IgD-negative memory B cell (primary cell): ENCODE results near the gene BID. TPM values are rescaled to one million over a fixed set of nuclear protein-coding genes. Genes with fewer than 3 reads are reported as not detected.

Source experiments
- H3K27ac Mint-ChIP-seq, 3 donors: one replicate each; pipeline ENCODE4 v1.8.0; 2020 to 2022; ENCODE audit warnings: mild to moderate bottlenecking in 3 of 3, mixed read lengths in 3 of 3, moderate library complexity in 1 of 3
- H3K27me3 Mint-ChIP-seq: one replicate; pipeline ENCODE4 v1.8.0; 2021; ENCODE audit warnings: mixed read lengths
- H3K36me3 Mint-ChIP-seq: one replicate; pipeline ENCODE4 v1.8.0; 2020; ENCODE audit warnings: mild to moderate bottlenecking, mixed read lengths
- H3K4me1 Mint-ChIP-seq, 3 donors: one replicate each; pipeline ENCODE4 v1.8.0; 2020 to 2022; ENCODE audit warnings: mixed read lengths in 3 of 3, mild to moderate bottlenecking in 1 of 3
- H3K4me3 Mint-ChIP-seq, 4 donors: one replicate each; pipeline ENCODE4 v1.8.0; 2020 to 2022; ENCODE audit warnings: mild to moderate bottlenecking in 4 of 4, mixed read lengths in 4 of 4, moderate library complexity in 3 of 4
- H3K9me3 Mint-ChIP-seq, 3 donors: one replicate each; pipeline ENCODE4 v1.8.0; 2020 to 2021; ENCODE audit warnings: mixed read lengths in 3 of 3, mild to moderate bottlenecking in 1 of 3
- polyA plus RNA-seq: library from polyadenylated mRNA; unstranded; fragments of 300-500 nt; fragmentation: Illumina TruSeq; gene quantifications from one replicate; pipeline ENCODE4 v1.2.3, GENCODE V29; 2021

BID gene
- polyA plus RNA-seq, 1 donor from 2014 or later = 40.9 TPM

GRCh38 chr22:17749605-17750395, 24.5 kb downstream of the BID start:
- peaks cover 0 to 2% (median 2%) of the 10 kb centered on the region in 3 donors for H3K4me1 Mint-ChIP-seq
- peak overlapping the region in 1 of 3 donors; percentile 43 for H3K27ac Mint-ChIP-seq
- no peak overlapping the region for H3K4me3 Mint-ChIP-seq
- H3K27me3 Mint-ChIP-seq = no peaks in the 10 kb centered on the region
- H3K36me3 Mint-ChIP-seq = peaks cover 2% of the 10 kb centered on the region
- no peaks in the 10 kb centered on the region for H3K9me3 Mint-ChIP-seq

- no peaks in the 10 kb centered on the region for H3K27me3 Mint-ChIP-seq
Measured at GRCh38 chr22:17748555-17749353, 25.5 kb downstream of the BID start.

GRCh38 chr22:17746916-17747315, 27.4 kb downstream of the BID start:
- peaks cover 0 to 6% (median 2%) of the 10 kb centered on the region in 3 donors for H3K4me1 Mint-ChIP-seq

More at GRCh38 chr22:17748555-17749353, 25.5 kb downstream of the BID start:
- H3K27ac Mint-ChIP-seq = peak overlapping the region in 2 of 3 donors; percentile 43 to 78
- H3K36me3 Mint-ChIP-seq = no peaks in the 10 kb centered on the region
- peaks cover 0 to 3% (median 2%) of the 10 kb centered on the region in 3 donors for H3K4me1 Mint-ChIP-seq
- no peaks in the 10 kb centered on the region for H3K9me3 Mint-ChIP-seq
- H3K4me3 Mint-ChIP-seq = no peak overlapping the region

GRCh38 chr22:17744430-17744829, 29.8 kb downstream of the BID start:
- H3K9me3 Mint-ChIP-seq = no peaks in the 10 kb centered on the region
- H3K36me3 Mint-ChIP-seq = no peaks in the 10 kb centered on the region
- H3K27me3 Mint-ChIP-seq = no peaks in the 10 kb centered on the region
- H3K4me3 Mint-ChIP-seq = no peak overlapping the region
- H3K4me1 Mint-ChIP-seq = peaks cover 0 to 6% (median 2%) of the 10 kb centered on the region in 3 donors
- H3K27ac Mint-ChIP-seq = peak overlapping the region in 2 of 3 donors; percentile 51 to 63

More at GRCh38 chr22:17746916-17747315, 27.4 kb downstream of the BID start:
- Mint-ChIP-seq H3K27ac (no peak overlapping the region), H3K4me3 (no peak overlapping the region), H3K27me3 (no peaks in the 10 kb centered on the region), H3K9me3 (no peaks in the 10 kb centered on the region), H3K36me3 (no peaks in the 10 kb centered on the region)

- H3K4me1 Mint-ChIP-seq = peaks cover 0 to 6% (median 2%) of the 10 kb centered on the region in 3 donors
- no peaks in the 10 kb centered on the region for H3K36me3 Mint-ChIP-seq
- H3K4me3 Mint-ChIP-seq = no peak overlapping the region
- H3K9me3 Mint-ChIP-seq = no peaks in the 10 kb centered on the region
- H3K27ac Mint-ChIP-seq = peak overlapping the region in 2 of 3 donors; percentile 43 to 59
- H3K27me3 Mint-ChIP-seq = no peaks in the 10 kb centered on the region
Measured at GRCh38 chr22:17743661-17744411, 30.4 kb downstream of the BID start.

GRCh38 chr22:17742527-17742902, 31.8 kb downstream of the BID start:
- Mint-ChIP-seq H3K27me3 (no peaks in the 10 kb centered on the region), H3K4me3 (no peak overlapping the region), H3K4me1 (peaks cover 0 to 6% (median 2%) of the 10 kb centered on the region in 3 donors), H3K27ac (peak overlapping the region in 1 of 3 donors; percentile 39), H3K36me3 (no peaks in the 10 kb centered on the region), H3K9me3 (no peaks in the 10 kb centered on the region)

GRCh38 chr22:17741866-17742526, 32.3 kb downstream of the BID start:
- H3K9me3 Mint-ChIP-seq = no peaks in the 10 kb centered on the region
- peak overlapping the region in 1 of 3 donors; percentile 39 for H3K27ac Mint-ChIP-seq
- H3K4me3 Mint-ChIP-seq = no peak overlapping the region
- H3K36me3 Mint-ChIP-seq = no peaks in the 10 kb centered on the region
- peaks cover 0 to 6% (median 2%) of the 10 kb centered on the region in 3 donors for H3K4me1 Mint-ChIP-seq
- no peaks in the 10 kb centered on the region for H3K27me3 Mint-ChIP-seq

- Mint-ChIP-seq H3K4me3 (no peak overlapping the region), H3K27me3 (no peaks in the 10 kb centered on the region), H3K36me3 (no peaks in the 10 kb centered on the region), H3K4me1 (peaks cover 0 to 5% (median 0%) of the 10 kb centered on the region in 3 donors), H3K9me3 (no peaks in the 10 kb centered on the region), H3K27ac (peak overlapping the region in 1 of 3 donors; percentile 67)
Measured at GRCh38 chr22:17739196-17739975, 34.9 kb downstream of the BID start.

GRCh38 chr22:17738386-17739128, 35.7 kb downstream of the BID start:
- H3K27me3 Mint-ChIP-seq = no peaks in the 10 kb centered on the region
- H3K36me3 Mint-ChIP-seq = no peaks in the 10 kb centered on the region
- H3K4me1 Mint-ChIP-seq = peaks cover 0 to 8% (median 0%) of the 10 kb centered on the region in 3 donors
- H3K27ac Mint-ChIP-seq = no peak overlapping the region
- no peaks in the 10 kb centered on the region for H3K9me3 Mint-ChIP-seq
- H3K4me3 Mint-ChIP-seq = no peak overlapping the region

- H3K4me1 Mint-ChIP-seq = peaks cover 0 to 3% (median 0%) of the 10 kb centered on the region in 3 donors
- H3K4me3 Mint-ChIP-seq = no peak overlapping the region
- H3K36me3 Mint-ChIP-seq = peaks cover under 1% of the 10 kb centered on the region
- H3K27ac Mint-ChIP-seq = peak overlapping the region in 1 of 3 donors; percentile 89
- no peaks in the 10 kb centered on the region for H3K9me3 Mint-ChIP-seq
- H3K27me3 Mint-ChIP-seq = no peaks in the 10 kb centered on the region
Measured at GRCh38 chr22:17734187-17734586, 40.1 kb downstream of the BID start.

GRCh38 chr22:17733466-17733865, 40.8 kb downstream of the BID start:
- no peaks in the 10 kb centered on the region for H3K9me3 Mint-ChIP-seq
- H3K36me3 Mint-ChIP-seq = peaks cover 4% of the 10 kb centered on the region
- peaks cover 0 to 3% (median 0%) of the 10 kb centered on the region in 3 donors for H3K4me1 Mint-ChIP-seq
- H3K27ac Mint-ChIP-seq = peak overlapping the region in 2 of 3 donors; percentile 39 to 89
- H3K27me3 Mint-ChIP-seq = no peaks in the 10 kb centered on the region
- H3K4me3 Mint-ChIP-seq = no peak overlapping the region

- H3K27ac Mint-ChIP-seq = no peak overlapping the region
- no peak overlapping the region for H3K4me3 Mint-ChIP-seq
- H3K4me1 Mint-ChIP-seq = peaks cover 0 to 3% (median 0%) of the 10 kb centered on the region in 3 donors
- H3K27me3 Mint-ChIP-seq = no peaks in the 10 kb centered on the region
- no peaks in the 10 kb centered on the region for H3K9me3 Mint-ChIP-seq
- peaks cover 6% of the 10 kb centered on the region for H3K36me3 Mint-ChIP-seq
Measured at GRCh38 chr22:17732251-17732854, 41.9 kb downstream of the BID start.

GRCh38 chr22:17729561-17729960, 44.7 kb downstream of the BID start:
- Mint-ChIP-seq H3K36me3 (peaks cover 6% of the 10 kb centered on the region), H3K9me3 (no peaks in the 10 kb centered on the region), H3K4me3 (no peak overlapping the region), H3K4me1 (peaks cover 0 to 5% (median 0%) of the 10 kb centered on the region in 3 donors), H3K27me3 (no peaks in the 10 kb centered on the region), H3K27ac (no peak overlapping the region)
